IMR-90 (cell line): ENCODE measurements around the gene RC3H1.

ENCODE experiments used
- SMC3 ChIP-seq: fragments of 150-350 bp; IDR thresholded peaks from 2 replicates; pipeline ENCODE4 v1.6.1; 2016; ENCODE audit warnings: low read depth, mild to moderate bottlenecking, antibody characterized with exemption, low read length, moderate library complexity
- USF2 ChIP-seq: fragments of 150-350 bp; IDR thresholded peaks from 2 replicates; pipeline ENCODE4 v1.6.1; 2017; ENCODE audit warnings: mild to moderate bottlenecking, antibody characterized with exemption, low read length, low read depth

GRCh38 chr1:173894189-173894588 lies 128.0 kb downstream of the RC3H1 start:
- TF ChIP-seq SMC3, result no peak
- TF ChIP-seq USF2, result no peak
